Measurements from ENCODE around the gene DNAH17. TPM values are rescaled to one million over a fixed set of nuclear protein-coding genes. Genes with fewer than 3 reads are reported as not detected.

Gene DNAH17
- total RNA-seq, 2 donors from 2014 or later = 0.21 to 0.87 TPM

DNA sequence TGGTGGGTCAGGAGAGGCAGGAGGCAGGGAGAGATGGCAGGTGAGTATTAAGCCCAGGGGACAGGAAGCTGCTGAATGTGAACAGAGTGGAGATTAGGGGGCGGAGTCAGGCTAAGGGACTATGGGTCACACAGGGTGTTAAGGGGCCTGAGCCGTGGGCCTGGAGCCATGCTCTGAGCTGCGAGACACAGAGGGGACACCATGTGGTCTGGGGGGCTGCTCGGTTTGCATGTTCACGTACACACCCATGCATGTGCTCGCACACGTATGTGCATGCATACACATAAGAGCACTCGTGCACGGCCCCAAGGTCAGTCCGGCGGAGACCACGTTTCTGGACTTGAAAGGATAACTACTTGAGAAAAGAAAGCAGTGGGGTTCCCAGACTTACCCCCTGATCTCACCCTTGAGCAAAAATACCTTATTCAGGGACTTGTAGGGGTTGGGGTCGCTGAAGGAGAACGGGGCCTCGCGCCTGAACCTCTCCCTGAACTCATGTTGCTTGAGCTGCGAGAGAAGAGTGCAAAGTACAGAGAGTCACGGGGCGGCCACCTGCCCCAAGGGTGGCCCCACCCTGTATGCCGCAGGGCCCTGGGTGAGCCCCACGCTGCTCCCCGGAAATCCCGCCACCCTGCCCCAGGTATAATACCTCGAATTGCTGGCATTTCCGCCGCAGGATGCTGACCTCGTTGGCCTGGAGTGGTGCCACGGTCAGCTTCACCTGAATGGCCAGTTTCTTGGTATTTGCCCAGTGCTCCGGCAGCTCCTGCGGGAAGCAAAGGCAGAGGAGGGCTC, 50.8 kb downstream of the DNAH17 start:
- no peak for DNase-seq
- Mint-ChIP-seq H3K4me1 (peaks cover 10% of the 10 kb centered on the region), H3K36me3 (ENCODE audit: low read depth) (no peaks in the 10 kb centered on the region), H3K4me3 (no peak overlapping the region), H3K27ac (no peak overlapping the region), H3K27me3 (no peaks in the 10 kb centered on the region)
- no peak for ATAC-seq
- H3K9me3 ChIP-seq (ENCODE audit: control insufficient read depth, low read length, poor library complexity, severe bottlenecking) = no peaks in the 10 kb centered on the region

DNA sequence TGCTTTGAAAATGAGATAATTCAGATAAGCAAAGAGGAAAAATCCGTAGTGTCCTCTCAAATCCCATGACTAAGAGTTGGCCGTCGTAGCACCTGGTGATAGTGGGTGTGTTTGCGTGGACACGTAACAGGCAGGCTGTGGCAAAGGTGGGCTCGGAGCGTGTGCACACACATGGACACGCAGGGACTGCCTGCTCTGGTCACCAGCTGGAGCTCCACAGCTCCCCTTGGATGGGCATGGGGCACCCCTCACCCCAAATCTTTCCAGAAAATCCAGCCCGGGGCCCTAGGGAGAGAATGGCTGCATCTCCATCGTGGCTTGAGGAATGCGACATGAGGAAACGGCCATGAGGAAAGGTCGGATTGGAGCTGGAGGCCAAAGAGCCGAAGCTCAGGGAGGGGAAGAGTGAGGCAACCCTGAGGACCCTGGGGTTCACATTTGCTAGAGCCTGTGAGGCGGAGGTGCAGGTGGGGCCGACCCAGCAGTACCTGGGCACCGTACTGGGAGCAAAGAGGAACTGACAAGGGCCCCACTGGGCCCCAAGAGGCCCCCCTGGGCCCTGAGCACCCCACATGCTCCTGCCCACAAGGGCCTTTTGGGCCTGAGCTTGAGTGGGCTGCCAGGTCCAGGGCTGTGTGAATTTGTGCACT, 51.6 kb downstream of the DNAH17 start:
- peaks cover 4% of the 10 kb centered on the region for H3K4me1 Mint-ChIP-seq
- no peak for DNase-seq
- H3K27me3 Mint-ChIP-seq = no peaks in the 10 kb centered on the region
- no peak overlapping the region for H3K27ac Mint-ChIP-seq
- no peaks in the 10 kb centered on the region for H3K9me3 ChIP-seq (ENCODE audit: control insufficient read depth, low read length, poor library complexity, severe bottlenecking)
- H3K36me3 Mint-ChIP-seq (ENCODE audit: low read depth) = no peaks in the 10 kb centered on the region
- ATAC-seq = no peak
- no peak overlapping the region for H3K4me3 Mint-ChIP-seq

DNA sequence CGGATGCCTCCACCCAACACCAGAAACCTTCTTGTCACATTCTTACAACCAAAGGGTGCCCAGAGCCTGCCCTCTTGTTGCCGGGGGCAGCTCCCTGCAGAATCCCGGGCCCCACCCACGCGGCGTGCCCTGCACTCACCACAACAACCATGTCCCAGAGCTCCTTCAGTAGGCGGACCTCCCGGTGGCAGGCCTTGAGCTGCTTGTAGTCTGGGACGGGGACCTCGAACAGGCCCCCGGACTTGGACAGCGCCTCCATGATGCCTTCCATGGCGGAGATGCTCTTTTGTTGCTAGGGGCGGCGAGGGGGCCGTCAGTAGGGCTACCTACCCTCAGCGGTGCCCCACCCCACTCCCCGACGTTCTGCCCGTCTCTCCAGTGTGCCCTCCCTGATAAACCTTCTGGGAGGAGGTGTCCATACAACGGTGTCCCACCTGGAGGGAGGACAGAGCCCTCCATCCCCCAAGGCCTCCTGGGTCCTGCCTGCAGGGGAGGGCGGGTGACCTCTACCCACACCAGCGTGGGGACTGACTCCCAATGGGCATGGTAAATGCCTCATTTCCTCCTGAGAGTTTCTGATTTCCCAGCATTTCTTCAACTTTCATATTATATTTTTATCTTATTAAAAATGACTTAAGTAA, 52.2 kb downstream of the DNAH17 start:
- no peak overlapping the region for H3K27ac Mint-ChIP-seq
- no peaks in the 10 kb centered on the region for H3K36me3 Mint-ChIP-seq (ENCODE audit: low read depth)
- DNase-seq (no peak), ATAC-seq (no peak)
- H3K4me3 Mint-ChIP-seq = no peak overlapping the region
- no peaks in the 10 kb centered on the region for H3K9me3 ChIP-seq (ENCODE audit: control insufficient read depth, low read length, poor library complexity, severe bottlenecking)
- peaks cover 4% of the 10 kb centered on the region for H3K4me1 Mint-ChIP-seq
- H3K27me3 Mint-ChIP-seq = no peaks in the 10 kb centered on the region

DNA sequence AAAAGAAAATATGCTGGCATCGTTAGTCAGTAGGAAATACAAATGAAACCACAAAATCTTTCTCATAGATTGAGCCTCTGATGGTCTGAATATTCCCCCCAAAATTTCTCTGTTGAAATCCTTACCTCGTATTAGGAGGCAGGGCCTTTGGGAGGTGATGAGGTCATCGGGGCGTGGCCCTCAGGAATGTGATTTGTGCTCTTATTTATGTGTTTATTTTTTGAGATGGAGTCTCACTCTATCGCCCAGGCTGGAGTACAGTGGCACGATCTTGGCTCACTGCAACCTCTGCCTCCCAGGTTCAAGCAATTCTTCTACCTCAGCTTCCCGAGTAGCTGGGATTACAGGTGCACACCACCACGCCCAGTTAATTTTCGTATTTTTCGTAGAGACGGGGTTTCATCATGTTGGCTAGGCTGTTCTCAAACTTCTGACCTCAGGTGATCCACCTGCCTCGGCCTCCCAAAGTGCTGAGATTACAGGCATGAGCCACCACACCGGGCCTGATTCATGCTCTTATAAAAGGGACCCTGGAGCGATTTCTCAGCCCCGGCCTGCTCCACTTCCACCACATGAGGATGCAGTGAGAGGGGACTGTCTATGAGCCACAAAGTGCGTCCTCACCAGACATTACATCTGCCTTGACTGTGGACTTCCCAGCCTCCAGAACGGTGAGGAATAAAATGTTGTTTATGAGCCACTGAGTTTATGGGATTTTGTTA, 53.1 kb downstream of the DNAH17 start:
- Mint-ChIP-seq H3K27me3 (no peaks in the 10 kb centered on the region), H3K4me3 (no peak overlapping the region), H3K27ac (no peak overlapping the region), H3K36me3 (ENCODE audit: low read depth) (no peaks in the 10 kb centered on the region), H3K4me1 (peaks cover 4% of the 10 kb centered on the region)
- no peaks in the 10 kb centered on the region for H3K9me3 ChIP-seq (ENCODE audit: control insufficient read depth, low read length, poor library complexity, severe bottlenecking)
- ATAC-seq (no peak), DNase-seq (no peak)

DNA sequence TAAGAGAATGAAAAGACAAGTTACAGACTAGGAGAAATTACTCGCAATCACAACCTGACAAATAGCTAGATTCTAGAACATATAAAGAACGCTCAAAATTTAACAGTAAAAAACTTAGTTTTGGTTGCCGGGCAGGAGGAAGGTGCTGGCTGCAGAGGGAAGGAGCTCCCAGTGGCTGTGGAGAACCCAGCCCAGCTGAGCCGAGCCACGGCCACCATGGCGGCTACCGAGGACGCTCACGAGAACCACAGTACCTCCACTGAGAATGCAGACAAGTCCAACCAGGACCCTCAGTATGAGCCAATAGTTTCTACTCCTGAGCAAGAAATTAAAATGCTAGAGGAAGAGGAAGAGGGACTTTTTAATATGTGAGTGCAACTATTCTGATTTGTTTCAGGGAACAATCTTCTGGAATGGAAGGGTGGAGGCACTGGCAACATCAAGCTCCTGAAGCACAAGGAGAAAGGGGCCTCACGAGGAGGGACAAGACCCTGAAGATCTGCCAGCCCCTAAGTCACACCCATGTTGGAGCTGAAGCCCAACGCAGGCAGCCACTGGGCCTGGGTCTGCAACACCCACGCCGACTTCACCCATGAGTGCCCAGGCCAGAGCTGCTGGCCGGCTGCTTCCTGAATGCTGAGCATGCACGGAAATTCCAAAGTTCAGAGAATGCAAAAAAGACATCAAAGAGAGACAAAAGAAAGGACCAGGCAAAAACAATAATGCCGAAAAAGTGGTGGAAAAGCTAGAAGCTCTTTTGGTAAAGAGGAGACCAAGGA, 55.0 kb downstream of the DNAH17 start:
- no peak for ATAC-seq
- H3K4me1 Mint-ChIP-seq = peaks cover 2% of the 10 kb centered on the region
- no peaks in the 10 kb centered on the region for H3K36me3 Mint-ChIP-seq (ENCODE audit: low read depth)
- no peak for DNase-seq
- no peak overlapping the region for H3K27ac Mint-ChIP-seq
- H3K27me3 Mint-ChIP-seq = no peaks in the 10 kb centered on the region
- H3K4me3 Mint-ChIP-seq = no peak overlapping the region
- H3K9me3 ChIP-seq (ENCODE audit: control insufficient read depth, low read length, poor library complexity, severe bottlenecking) = no peaks in the 10 kb centered on the region

DNA sequence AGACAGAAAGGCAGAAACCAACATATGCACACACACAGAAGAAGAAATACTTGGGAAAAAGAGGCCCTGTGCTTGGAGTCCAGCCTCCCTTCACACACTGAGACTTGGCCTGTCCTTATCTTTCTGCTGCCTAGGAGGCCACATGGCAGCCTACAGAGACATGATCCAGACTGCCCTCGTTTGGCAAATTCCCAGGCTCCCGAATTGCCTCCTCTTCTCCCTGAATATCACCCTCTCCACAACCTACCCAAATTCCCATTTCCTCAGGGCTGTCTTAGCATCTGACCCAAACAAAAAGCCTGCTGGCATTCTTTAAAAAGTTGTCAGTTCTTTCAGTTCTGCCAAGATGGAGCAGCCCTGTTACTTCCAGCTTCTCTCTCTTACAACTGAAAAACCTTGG, 59.8 kb downstream of the DNAH17 start:
- Mint-ChIP-seq H3K27me3 (no peaks in the 10 kb centered on the region), H3K4me3 (no peak overlapping the region), H3K4me1 (no peaks in the 10 kb centered on the region), H3K27ac (no peak overlapping the region), H3K36me3 (ENCODE audit: low read depth) (no peaks in the 10 kb centered on the region)
- no peaks in the 10 kb centered on the region for H3K9me3 ChIP-seq (ENCODE audit: control insufficient read depth, low read length, poor library complexity, severe bottlenecking)
- DNase-seq = no peak
- ATAC-seq = no peak

DNA sequence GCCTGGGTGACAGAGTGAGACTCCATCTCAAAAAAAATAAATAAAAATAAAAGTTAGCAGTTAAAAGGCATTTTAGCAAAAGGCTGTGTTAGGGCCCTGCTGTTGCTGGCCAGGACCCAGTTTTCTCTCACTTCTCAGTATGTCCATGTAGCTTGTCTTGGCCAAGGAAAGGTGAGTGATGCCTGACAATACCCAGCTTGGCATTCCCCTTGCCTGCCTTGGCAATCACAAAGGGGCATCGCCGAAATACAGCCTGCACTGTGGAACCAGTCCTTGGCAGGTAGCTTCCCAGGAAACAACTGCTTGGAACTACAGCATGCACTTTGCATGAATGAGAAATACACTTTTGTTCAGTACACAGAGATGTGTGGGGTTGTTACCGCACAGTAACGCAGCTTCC, 61.7 kb downstream of the DNAH17 start:
- H3K4me1 Mint-ChIP-seq = no peaks in the 10 kb centered on the region
- H3K27ac Mint-ChIP-seq = no peak overlapping the region
- H3K36me3 Mint-ChIP-seq (ENCODE audit: low read depth) = no peaks in the 10 kb centered on the region
- H3K9me3 ChIP-seq (ENCODE audit: control insufficient read depth, low read length, poor library complexity, severe bottlenecking) = no peaks in the 10 kb centered on the region
- no peak overlapping the region for H3K4me3 Mint-ChIP-seq
- no peak for DNase-seq
- no peak for ATAC-seq
- H3K27me3 Mint-ChIP-seq = no peaks in the 10 kb centered on the region

DNA sequence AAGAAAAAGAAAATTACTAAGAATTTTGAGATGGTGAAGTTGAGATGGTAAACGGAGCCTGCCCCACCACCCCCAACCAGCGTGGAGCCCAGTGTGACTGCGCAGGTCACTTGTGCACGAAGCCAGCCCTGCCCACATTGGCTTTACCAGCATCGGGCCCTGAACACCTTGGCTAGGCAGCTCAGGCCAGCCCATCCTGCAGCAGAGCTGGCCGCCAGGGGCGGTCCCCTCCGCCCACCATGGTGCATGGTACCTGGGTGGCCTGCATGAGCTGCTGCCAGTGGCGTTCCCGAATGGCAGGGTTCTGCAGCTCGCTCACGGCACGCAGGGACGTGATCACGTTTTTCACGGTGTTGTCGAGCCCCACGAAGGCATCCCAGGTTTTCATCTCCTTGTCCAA, 62.7 kb downstream of the DNAH17 start:
- H3K36me3 Mint-ChIP-seq (ENCODE audit: low read depth) = no peaks in the 10 kb centered on the region
- ATAC-seq = no peak
- H3K9me3 ChIP-seq (ENCODE audit: control insufficient read depth, low read length, poor library complexity, severe bottlenecking) = no peaks in the 10 kb centered on the region
- no peaks in the 10 kb centered on the region for H3K4me1 Mint-ChIP-seq
- H3K4me3 Mint-ChIP-seq = no peak overlapping the region
- H3K27ac Mint-ChIP-seq = no peak overlapping the region
- DNase-seq = no peak
- H3K27me3 Mint-ChIP-seq = no peaks in the 10 kb centered on the region

DNA sequence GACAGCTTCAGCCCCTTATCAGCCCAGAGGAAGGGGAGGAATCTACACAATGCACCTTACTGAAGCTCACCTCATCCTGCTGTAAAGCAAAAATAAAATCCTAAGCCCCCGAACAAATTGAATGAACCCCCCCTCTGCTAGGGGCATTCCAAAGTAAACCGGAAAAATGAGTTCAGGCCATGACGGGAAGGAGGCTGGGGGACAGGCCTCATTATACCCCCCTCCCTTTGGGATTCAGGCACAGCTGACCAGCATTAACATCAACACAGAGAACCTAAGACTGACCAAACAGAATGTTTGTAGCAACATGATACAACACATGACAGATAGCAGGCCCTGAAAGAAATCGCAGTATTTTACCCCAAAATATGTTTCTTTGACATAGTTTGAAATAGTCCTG, 64.2 kb downstream of the DNAH17 start:
- Mint-ChIP-seq H3K36me3 (ENCODE audit: low read depth) (no peaks in the 10 kb centered on the region), H3K4me1 (peaks cover 2% of the 10 kb centered on the region), H3K4me3 (no peak overlapping the region), H3K27ac (no peak overlapping the region), H3K27me3 (no peaks in the 10 kb centered on the region)
- no peaks in the 10 kb centered on the region for H3K9me3 ChIP-seq (ENCODE audit: control insufficient read depth, low read length, poor library complexity, severe bottlenecking)
- DNase-seq (no peak), ATAC-seq (no peak)

DNA sequence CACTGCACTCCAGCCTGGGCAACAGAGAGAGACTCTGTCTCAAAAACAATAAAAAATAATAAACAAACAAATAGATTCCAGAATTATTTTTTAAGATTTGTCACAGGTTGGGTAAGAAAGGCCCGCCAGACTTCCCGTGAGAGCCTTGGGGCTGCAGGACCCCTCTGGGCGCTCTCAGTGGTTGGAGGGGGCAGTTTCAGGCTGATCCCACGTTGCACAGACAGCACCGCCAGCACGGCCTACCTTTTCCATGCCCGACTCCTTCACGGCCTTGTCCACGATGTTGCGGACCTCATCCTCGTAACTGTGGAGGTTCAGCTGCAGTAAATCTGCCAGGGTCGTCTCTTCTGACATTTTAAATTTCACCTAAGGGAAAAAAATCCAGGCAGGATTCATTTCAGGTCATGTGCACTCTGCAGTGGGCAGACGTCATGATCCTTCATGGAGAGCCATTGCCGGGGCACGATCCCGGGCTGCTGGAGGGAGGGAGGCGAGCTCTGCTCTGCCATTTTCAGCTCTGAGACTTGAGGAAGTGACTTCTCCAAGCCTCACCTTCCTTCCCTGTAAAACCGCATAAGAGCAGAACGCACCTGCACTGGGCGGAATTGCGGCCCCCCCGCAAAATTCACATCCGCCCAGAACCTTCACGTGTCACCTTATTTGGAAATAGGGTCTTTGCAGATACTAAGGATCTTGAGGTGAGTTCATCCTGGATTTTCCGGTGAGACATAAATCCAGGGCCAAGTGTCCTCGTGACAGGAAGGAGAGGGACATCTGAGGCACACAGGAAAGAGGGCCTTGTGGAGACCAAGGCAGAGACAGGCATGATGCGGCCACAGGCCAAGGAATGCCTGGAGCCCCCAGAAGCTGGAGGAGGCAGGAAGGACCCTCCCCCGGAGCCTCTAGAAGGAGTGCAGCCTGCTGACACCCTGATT, 66.8 kb downstream of the DNAH17 start:
- no peak for ATAC-seq
- no peak overlapping the region for H3K27ac Mint-ChIP-seq
- H3K9me3 ChIP-seq (ENCODE audit: control insufficient read depth, low read length, poor library complexity, severe bottlenecking) = no peaks in the 10 kb centered on the region
- no peaks in the 10 kb centered on the region for H3K36me3 Mint-ChIP-seq (ENCODE audit: low read depth)
- H3K27me3 Mint-ChIP-seq = peaks cover 4% of the 10 kb centered on the region
- no peak for DNase-seq
- H3K4me1 Mint-ChIP-seq = peaks cover 2% of the 10 kb centered on the region
- no peak overlapping the region for H3K4me3 Mint-ChIP-seq

DNA sequence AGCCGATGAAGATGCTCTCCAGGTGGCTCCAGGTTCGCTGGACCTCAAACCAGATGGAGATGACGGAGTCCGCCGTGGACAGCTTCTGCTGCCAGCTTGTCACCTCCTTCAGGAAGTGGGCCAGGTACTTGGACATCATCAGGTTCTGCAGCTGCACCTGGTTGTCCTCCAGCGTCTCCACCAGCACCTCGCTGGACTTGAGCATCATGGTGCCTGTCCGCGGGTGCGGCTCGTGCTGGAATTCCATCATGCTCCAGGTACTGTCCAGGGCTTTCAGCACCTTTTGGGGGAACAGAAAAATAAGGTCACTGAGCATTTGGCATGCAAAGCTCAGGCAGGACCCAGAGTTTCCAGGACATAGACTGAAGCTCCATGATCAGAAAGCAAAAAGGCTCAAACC, 69.7 kb downstream of the DNAH17 start:
- Mint-ChIP-seq H3K27ac (no peak overlapping the region), H3K4me1 (peaks cover 2% of the 10 kb centered on the region), H3K36me3 (ENCODE audit: low read depth) (no peaks in the 10 kb centered on the region), H3K4me3 (no peak overlapping the region), H3K27me3 (peaks cover 4% of the 10 kb centered on the region)
- ATAC-seq = no peak
- no peak for DNase-seq
- no peaks in the 10 kb centered on the region for H3K9me3 ChIP-seq (ENCODE audit: control insufficient read depth, low read length, poor library complexity, severe bottlenecking)
